GM18498 (cell line): ENCODE data around the gene DENND5B.
"Not testable (repeated sequence)": the region's sequence is repeated elsewhere in the genome, so short reads cannot be mapped to it uniquely, and the experiment has no call there.

Source experiments
- ATAC-seq: cut with Tn5 transposase; IDR thresholded peaks from one replicate; pipeline ENCODE4 v1.9.1; 2021; ENCODE audit warnings: mild to moderate bottlenecking, moderate library complexity; ENCODE audit not compliant: unreplicated experiment

Gene DENND5B

DNA sequence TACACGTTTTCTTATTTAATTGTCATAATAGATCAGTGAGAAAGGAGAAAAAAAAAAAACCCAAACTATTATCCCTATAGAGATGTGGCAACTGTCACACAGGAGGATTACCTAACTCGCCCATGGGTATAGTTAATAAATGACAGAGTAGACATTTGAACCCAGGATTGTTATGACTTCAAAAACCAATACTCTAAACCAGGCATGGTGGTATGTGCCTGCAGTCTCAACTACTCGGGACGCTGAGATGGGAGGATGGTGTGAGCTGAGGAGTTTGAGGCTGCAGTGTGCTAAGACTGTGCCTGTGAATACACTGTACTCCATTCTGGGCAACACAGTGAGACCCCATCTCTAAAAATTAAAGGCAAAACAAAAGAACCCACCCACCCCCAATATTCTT is 114.5 kb downstream of the DENND5B start:
- ATAC-seq, result no peak

DNA sequence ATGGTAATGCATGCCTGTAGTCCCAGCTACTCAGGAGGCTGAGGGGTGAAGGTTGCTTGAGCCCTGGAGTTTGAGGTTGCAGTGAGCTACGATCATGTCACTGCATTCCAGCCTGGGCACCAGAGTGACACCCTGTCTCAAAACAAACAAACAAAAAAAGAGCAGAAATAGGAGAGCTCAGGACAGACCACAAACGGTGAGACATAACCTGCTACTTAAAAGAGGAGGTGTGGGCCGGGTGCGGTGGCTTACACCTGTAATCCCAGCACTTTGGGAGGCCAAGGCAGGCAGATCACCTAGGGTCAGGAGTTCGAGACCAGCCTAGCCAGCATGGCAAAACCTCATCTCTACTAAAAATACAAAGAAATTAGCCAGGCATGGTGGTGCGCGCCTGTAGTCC is 115.3 kb downstream of the DENND5B start:
- ATAC-seq, result not testable (repeated sequence)

DNA sequence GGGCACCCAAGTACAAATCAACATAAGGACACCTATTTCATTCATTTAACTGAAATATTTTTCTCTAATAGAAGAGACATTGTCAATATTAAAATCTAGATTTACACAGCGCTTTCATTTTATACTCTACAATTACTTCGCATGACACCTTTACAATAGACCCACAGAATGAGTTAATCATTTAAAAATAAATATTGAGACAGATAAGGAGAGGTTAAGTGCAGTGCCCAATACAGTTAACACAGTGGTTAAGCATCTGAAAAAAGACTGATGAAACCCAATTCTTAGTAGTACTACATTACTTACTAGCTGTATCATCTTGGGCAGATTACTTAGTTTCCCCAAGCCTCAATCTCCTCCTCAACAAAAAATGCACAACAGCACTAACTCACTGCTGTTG is 116.2 kb downstream of the DENND5B start:
- ATAC-seq, result no peak

DNA sequence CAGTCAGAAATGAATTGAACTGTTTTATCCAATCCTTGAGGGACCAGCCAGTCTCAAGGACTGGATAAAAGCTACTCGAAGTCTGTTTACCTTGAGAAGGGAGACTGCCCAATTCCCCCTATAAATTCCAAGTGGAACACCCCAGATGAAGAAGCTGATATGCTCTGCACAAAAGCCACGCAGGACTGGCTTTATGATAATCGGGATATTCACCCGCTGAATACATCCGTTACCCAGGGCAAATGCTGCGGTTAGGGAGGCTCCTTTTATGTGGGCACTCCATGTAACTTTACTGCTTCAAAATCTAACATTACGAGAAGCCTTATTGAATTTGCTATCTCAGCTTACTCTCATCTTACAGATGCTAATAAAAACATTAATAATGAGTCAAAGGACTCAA is 119.1 kb downstream of the DENND5B start:
- no peak for ATAC-seq

DNA sequence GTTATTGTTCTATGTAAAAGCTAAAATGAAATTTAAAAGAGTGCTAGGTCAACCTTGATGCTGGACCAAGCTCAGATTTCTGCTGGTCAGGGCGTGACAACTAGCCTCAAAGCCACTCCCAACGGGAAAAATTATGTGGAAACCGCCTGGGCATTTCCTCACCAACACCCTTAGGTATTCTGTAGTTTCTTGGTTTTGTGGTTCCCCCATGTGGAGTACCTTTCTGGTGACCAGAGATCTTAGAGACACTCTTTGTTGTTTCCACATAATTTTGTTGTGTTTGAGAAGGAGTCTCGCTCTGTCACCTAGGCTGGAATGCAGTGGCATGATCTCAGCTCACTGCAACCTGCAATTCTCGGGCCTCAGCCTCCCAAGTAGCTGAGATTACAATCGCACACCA is 119.9 kb downstream of the DENND5B start:
- no peak for ATAC-seq

DNA sequence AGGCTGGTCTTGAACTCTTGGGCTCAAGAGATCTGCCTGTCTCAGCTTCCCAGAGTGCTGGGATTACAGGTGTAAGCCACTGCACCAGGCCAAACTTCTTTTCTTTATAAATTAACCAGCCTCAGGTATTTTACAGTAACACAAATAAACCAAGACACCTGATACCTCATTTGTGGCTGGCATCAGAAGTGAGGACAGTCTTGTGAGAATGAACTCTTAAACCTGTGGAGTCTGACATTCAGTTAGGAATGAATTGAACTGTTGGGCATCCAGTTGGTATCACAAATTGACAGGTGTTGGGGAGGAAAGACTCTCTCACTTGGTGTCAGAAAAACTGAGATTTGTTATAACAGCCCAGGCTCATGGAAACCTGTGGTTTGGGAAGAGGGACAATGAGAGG is 120.5 kb downstream of the DENND5B start:
- no peak for ATAC-seq

DNA sequence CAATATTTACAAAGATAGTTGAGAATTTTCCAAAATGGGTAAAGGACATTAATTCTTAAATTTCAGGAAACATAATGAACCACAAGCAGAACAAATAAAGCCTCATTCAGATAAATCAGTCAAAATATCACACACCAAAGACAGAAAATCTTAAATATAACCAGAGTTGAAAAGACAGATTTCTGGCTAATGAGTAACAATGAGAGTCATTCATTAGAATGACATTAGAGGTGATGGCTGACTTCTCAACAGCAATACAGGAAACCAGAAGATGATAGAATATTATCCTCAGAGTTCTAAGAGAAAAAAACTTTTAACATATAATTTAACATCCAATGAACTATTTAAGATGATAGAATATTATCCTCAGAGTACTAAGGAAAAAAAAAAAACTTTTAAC is 124.2 kb downstream of the DENND5B start:
- no peak for ATAC-seq

DNA sequence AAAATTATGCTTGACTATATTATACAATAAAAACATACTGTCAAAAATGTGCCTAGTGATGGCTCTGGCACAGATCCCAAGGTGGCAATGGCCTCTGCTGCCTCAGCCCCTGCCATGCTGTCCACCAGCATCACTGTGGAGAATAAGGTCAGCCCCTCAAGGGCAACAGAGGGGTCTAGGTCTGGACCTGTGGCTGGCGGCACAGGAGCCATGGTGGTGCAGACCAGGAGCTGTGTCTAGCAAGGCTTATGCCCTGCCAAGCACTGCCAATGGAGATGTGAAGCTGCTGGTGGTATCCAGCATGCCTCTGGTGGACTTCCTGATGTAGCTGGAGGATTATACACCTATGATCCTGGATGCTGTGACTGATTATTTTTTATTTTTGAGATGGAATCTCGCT is 125.9 kb downstream of the DENND5B start:
- no peak for ATAC-seq

DNA sequence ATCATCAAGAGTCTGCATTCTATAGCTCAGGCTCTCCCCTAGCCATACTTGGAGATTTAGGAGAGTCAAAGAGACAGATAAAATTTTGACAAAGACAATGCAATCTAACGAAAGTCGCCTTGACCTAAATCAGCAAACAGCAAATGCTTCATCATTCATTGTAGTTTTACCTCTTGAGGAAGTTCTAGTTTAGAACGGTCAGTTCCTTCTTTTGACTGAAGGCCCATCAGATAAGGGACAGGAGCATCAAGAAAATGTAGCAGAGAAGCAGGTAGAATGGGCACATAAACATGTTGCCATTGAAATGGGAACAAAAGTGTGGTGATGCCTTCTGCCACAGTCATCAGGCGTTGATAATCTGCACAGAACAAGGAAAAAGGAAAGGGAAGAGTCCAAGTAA is 130.9 kb downstream of the DENND5B start:
- ATAC-seq, result no peak

DNA sequence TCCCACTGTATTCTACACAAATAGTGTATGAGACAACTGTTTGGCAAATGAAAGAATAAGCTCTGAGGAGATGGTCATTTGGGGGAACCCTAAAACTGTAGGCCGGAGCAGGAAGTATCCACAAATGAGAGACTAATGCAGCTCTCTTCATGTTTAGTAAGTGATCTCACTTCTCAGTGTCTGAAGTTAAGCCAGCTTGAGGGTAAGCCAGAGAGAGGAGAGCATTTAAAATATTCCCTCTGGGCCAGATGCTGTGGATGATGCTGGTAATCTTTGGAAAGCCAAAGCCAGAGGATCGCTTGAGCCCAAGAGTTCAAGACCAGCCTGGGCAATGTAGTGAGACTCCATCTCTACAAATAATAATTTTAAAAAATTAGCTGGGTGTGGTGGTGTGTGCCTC is 134.4 kb downstream of the DENND5B start:
- no peak for ATAC-seq

DNA sequence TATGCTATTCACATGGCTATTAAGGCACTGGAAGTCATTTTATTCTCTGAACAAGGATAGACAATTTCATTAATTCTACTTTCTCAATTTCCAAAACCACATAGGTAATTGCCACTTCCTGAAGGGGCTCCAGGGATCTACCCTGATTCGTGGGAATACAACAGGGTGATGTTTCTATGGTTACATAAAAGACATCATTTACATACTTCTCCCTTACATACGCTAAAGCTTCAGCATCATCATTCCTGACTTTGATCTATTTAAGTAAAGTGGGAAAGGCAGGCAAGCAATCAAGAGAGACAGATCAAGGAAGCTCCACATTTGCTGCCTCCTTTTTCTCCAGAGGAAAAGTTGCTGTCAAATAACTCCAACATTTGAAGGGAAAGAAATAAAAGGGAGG is 146.2 kb downstream of the DENND5B start:
- no peak for ATAC-seq

DNA sequence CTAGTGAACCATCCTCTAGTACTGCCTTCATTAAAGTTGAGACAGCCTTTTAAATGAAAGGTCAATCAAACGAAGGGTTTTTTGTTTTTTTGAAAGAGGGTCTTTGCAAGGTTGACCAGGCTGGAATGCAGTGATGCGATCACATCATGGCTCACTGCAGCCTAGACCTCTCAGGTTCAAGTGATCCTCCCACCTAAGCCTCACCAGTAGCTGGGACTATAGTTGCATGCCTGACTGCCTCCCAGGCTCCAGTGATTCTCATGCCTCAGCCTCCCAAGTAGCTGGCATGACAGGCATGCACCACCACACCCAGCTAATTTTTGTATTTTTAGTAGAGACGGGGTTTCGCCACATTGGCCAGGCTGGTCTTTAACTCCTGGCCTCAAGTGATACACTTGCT is 150.3 kb downstream of the DENND5B start:
- no peak for ATAC-seq

DNA sequence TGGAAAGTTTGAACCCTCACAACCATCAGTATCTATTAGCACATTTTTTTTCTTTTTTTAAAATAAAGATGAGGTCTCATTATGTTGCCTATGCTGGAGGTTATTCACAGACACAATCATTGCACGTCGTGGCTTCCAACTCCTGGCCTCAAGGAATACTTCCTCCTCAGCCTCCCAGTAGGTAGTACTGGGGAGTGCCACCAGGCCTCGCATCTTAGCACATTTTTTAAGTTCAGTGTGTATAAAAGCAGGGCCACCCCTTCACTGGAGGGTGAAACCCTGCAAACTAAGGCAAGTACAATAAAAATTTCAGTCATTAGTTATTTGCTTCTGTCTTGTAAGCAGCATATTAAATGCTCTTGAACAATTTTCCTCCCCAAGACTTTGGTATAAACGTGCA is 150.8 kb downstream of the DENND5B start:
- no peak for ATAC-seq

DNA sequence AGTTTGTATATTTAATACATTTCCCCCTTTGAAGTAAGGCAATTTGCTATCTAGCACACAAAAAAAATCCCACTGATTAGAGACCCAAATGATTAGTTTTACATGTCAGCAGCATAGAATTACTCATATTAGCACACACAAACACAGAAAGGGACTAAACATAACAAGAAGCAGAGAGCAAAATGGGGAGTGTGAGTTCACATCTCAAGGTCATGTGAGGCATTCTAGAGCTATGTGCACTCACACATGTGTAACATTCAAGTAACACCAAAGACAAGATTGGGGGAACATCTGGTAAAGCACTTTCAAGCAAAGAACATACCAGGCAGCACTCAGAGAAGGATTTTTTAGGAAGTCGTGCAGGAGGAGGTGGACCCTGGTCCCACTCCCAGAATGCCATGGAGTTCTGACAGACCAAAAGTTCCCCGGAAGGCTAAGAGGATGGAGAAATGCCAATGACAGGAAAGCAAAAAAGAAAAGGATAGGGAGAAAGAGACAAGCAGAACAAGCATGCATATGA is 159.2 kb downstream of the DENND5B start:
- ATAC-seq, result no peak

DNA sequence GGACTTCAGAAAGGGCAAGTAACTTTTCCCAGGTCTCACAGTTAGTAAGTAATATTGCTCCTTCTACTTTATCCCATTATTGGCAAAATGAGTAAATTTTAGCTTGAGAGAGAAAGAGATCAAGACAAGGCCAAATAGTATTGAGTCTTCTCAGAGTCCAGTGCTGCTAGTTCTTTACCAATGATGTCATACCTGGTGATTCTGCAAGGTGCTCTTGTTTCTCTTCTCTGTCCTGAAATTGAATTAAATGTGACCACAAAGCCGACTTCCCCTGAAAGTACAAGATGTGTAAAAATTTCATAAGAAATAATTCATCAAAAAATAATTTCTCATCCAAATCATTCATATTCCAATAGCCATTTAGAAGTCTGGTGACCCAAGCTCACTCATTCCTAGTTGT is 167.5 kb downstream of the DENND5B start:
- ATAC-seq, result no peak

DNA sequence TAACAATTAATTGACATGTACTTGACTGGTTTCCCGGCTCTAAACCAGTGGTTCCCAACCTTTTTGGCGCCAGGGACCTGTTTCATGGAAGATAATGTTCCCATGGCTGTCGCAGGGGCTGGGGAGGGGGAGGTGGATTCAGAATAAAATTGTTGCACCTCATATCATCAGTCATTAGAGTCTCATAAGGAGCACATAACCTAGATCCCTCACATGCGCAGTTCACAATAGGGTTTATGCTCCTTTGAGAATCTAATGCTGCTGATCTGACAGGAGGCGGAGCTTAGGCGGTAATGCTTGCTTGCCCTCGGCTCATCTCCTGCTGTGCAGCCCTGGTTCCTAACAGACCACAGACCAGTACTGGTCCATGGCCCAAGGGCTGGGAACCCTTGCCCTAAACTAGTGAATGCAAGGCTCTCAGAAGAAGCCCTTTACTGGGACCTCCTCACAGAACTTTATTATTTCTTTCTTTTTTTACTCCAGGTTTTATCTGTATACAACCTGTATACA is 178.6 kb downstream of the DENND5B start:
- ATAC-seq, result no peak

DNA sequence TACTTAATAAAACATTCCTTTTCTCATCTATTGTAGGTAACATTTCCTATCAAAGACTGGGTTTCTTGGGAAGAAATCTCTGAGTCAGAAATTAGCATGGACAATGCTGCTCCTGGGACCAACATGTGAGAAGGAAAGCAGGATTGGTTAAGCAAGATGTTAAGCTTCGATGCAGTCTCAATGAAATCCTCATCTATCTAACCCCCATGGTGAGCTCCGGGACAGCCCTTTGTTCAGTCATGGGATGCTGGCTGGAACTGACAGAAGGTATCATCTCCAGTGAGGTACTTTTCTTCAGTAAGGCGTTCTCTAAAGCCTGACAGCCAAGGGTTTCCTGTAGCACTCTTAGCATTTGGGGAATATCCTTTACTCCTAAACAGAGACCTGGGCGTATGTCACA is 182.2 kb downstream of the DENND5B start:
- ATAC-seq, result no peak

DNA sequence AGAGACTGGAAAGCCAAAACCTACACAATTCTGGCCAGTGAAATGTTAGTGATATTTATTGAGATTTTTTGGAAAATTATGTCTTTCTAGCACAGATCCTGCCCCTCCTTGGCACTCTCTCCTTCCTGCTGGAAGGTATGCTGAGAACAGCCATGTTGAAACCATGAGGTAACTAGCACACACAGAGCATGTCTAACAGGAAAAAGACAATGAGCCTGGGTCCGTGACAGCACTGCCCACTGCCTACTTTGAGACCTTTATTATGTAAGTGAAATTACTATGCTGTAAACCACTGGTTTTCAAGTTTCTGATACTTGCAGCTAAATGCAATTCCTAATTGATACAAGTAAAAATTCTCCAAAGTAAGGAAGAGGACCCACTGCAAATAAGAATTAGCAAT is 183.4 kb downstream of the DENND5B start:
- no peak for ATAC-seq

DNA sequence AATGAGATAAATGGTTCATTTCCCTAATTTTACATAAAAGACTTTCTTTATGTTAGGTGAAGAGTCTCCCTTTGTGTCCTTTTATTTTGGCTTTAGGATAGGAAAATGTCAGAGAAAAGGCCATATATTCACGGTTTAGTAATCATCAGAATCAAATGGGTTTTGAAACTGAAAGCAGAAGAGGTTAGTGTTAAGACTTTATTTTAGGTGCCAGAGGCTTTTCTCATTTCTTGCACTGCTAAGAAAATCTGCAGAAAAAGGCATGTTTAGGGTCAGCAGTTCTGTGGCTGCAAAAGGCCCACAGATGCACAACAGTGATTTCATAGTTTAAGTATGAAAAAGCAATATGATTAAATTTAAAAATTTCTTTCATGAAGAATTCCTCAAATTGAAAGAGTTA is 184.6 kb downstream of the DENND5B start:
- ATAC-seq, result peak; percentile 69

DNA sequence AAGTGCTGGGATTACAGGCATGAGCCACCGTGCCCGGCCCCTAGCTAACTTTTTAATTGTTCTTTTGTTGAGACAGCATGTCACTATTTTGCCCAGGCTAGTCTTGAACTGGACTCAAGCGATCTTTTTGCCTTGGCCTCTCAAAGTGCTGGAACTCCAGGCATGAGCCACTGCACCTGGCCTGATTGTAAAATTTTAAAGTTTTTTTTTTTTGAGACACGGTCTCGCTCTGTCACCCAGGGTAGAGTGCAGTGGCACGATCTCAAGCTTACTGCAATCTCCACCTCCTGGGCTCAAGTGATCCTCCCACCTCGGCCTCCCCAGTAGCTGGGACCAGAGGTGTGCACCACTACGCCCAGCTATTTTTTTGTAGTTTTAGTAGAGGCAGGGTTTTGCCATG is 185.9 kb downstream of the DENND5B start:
- no peak for ATAC-seq

DNA sequence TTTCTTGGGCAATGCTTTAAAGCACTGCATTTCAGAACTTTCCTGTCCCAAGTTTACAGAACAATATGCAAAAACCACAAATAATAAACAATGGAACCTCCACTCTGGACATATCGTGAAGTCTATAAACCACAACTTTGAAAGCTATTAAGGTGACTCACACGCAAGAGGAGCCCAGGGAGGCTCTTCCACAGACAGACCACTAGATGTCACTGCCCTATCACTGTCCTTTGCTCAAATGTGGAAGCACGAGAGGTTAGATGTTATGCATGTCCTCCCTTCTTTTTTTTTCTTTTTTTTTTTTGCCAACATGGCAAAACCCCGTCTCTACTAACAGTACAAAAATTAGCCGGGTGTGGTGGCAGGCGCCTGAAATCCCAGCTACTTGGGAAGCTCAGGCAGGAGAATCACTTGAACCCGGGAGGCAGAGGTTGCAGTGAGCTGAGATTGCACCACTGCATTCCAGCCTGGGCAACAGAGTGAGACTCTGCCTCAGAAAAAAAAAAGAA is 187.8 kb downstream of the DENND5B start:
- ATAC-seq, result peak; percentile 79

DNA sequence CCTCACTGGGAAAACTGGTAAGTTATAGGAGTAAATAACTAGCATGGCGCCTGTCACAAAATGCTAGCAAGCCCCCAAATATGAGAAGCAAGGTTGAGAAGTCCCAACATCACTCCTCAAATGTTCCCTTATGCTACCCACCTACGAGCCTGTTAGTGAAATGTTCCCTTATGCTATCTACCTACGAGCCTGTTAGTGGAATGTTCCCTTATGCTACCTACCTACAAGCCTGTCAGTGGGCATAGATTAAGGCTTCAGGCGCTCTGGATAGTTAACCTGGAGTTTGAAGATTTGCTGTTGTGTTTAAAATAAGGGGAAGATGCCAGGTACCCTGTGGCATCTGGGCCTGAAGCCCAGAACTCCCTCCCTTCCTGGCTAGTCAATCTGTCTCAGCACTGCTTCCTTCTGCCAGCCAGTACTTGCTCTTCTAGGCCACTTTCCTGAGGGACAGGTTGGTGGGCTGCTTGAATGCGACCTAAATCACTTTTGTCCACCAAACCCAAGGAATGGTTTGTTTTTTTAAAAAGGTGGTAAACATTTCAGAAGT is 197.9 kb downstream of the DENND5B start:
- ATAC-seq, result no peak

DNA sequence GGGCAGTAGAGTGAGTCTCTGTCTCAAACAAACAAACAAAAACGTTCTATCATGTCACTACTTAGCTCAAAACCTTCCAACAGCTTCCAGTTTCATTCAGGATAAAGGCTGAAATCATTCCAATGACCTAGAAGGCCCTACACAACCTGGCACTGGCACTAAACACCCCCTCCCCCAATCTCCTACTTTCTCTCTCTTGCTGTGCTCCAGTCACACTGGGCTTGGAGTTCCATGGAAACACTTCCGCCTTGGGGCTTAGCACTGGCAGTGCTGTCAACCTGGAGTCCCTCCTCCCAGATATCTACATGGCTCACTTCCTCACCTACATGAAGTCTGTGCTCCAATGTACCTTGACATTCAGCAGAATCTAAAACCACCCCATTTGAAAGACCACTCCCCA is 199.9 kb downstream of the DENND5B start:
- ATAC-seq, result no peak
